ENCODE measurements around the gene DDO. TPM values are rescaled to one million over a fixed set of nuclear protein-coding genes. Genes with fewer than 3 reads are reported as not detected.

DDO gene
- total and polyA plus RNA-seq, 2 of the 8 experiments (the other 6 are each of a cell fraction or from before 2014, with no cell fraction given), result not detected

- TF ChIP-seq CHD7 (IDR thresholded peaks at IDR 0.05; ENCODE audit: insufficient replicate concordance, low read length), result no peak
- TF ChIP-seq CBX5 (IDR thresholded peaks at IDR 0.05; ENCODE audit: low read depth, low read length), result no peak
- TF ChIP-seq MAFK (IDR thresholded peaks at IDR 0.05; ENCODE audit: low read depth, low read length), result no peak
- no peak for TF ChIP-seq POU5F1 (IDR thresholded peaks at IDR 0.05; ENCODE audit: low read depth, low read length)
- no peak for TF ChIP-seq USF2 (IDR thresholded peaks at IDR 0.05; ENCODE audit: low read length)
- TF ChIP-seq TCF12 (IDR thresholded peaks at IDR 0.05; ENCODE audit: low read depth, low read length), result no peak
- TF ChIP-seq YY1 (IDR thresholded peaks at IDR 0.05; ENCODE audit: low read depth, low read length), result no peak
- TF ChIP-seq SAP30 (IDR thresholded peaks at IDR 0.05; ENCODE audit: insufficient read depth, insufficient replicate concordance, low read length), result no peak
- TF ChIP-seq EGR1 (IDR thresholded peaks at IDR 0.05; ENCODE audit: borderline replicate concordance, low read depth, low read length), result no peak
Measured at GRCh38 chr6:110415086-110415916, at the start of gene DDO (continued).
